Measurements from ENCODE around the gene ZNRF1.

Gene ZNRF1

GRCh38 chr16:75054556-75054947 is 55.7 kb downstream of the ZNRF1 start:
- no peaks in the 10 kb centered on the region for H3K9me3 ChIP-seq
- H3K27ac ChIP-seq = no peak overlapping the region
- TF ChIP-seq CTCF (IDR thresholded peaks at IDR 0.05) = no peak
- H3K36me3 ChIP-seq = no peaks in the 10 kb centered on the region
- no peak overlapping the region for H3K4me3 ChIP-seq (ENCODE audit: low read depth in 1 of 2, low read length in 1 of 2)
- H3K4me1 ChIP-seq (ENCODE audit: control insufficient read depth in 1 of 2, insufficient read depth in 1 of 2, low read depth in 1 of 2, low read length in 1 of 2) = no peaks in the 10 kb centered on the region
- H3K27me3 ChIP-seq = no peaks in the 10 kb centered on the region

- Histone ChIP-seq H3K4me1 (ENCODE audit: control insufficient read depth in 1 of 2, insufficient read depth in 1 of 2, low read depth in 1 of 2, low read length in 1 of 2) (peaks cover 35% of the 10 kb centered on the region in 2 experiments), H3K27ac (no peak overlapping the region), H3K36me3 (no peaks in the 10 kb centered on the region), H3K4me3 (ENCODE audit: low read depth in 1 of 2, low read length in 1 of 2) (no peak overlapping the region), H3K9me3 (no peaks in the 10 kb centered on the region), H3K27me3 (no peaks in the 10 kb centered on the region)
- TF ChIP-seq CTCF (IDR thresholded peaks at IDR 0.05) = no peak
Measured at GRCh38 chr16:75058806-75059205, 60.0 kb downstream of the ZNRF1 start.

- H3K36me3 ChIP-seq = no peaks in the 10 kb centered on the region
- no peaks in the 10 kb centered on the region for H3K27me3 ChIP-seq
- H3K4me1 ChIP-seq (ENCODE audit: control insufficient read depth in 1 of 2, insufficient read depth in 1 of 2, low read depth in 1 of 2, low read length in 1 of 2) = peaks cover 41% of the 10 kb centered on the region in 2 experiments
- no peak overlapping the region for H3K27ac ChIP-seq
- H3K4me3 ChIP-seq (ENCODE audit: low read depth in 1 of 2, low read length in 1 of 2) = no peak overlapping the region
- no peak for TF ChIP-seq CTCF (IDR thresholded peaks at IDR 0.05)
- H3K9me3 ChIP-seq = no peaks in the 10 kb centered on the region
Measured at GRCh38 chr16:75059411-75059810, 60.6 kb downstream of the ZNRF1 start.

GRCh38 chr16:75060723-75061122 is 61.9 kb downstream of the ZNRF1 start:
- Histone ChIP-seq H3K4me3 (ENCODE audit: low read depth in 1 of 2, low read length in 1 of 2) (peak overlapping the region in 1 of 2 experiments; percentile 8), H3K4me1 (ENCODE audit: control insufficient read depth in 1 of 2, insufficient read depth in 1 of 2, low read depth in 1 of 2, low read length in 1 of 2) (peaks cover 54% of the 10 kb centered on the region in 2 experiments), H3K36me3 (no peaks in the 10 kb centered on the region), H3K27me3 (no peaks in the 10 kb centered on the region), H3K9me3 (no peaks in the 10 kb centered on the region), H3K27ac (peak overlapping the region; percentile 74)
- no peak for TF ChIP-seq CTCF (IDR thresholded peaks at IDR 0.05)

- H3K27ac ChIP-seq = peak overlapping the region; percentile 74
- H3K4me3 ChIP-seq (ENCODE audit: low read depth in 1 of 2, low read length in 1 of 2) = peak overlapping the region in 1 of 2 experiments; percentile 8
- H3K36me3 ChIP-seq = no peaks in the 10 kb centered on the region
- no peaks in the 10 kb centered on the region for H3K27me3 ChIP-seq
- TF ChIP-seq CTCF (IDR thresholded peaks at IDR 0.05) = no peak
- H3K4me1 ChIP-seq (ENCODE audit: control insufficient read depth in 1 of 2, insufficient read depth in 1 of 2, low read depth in 1 of 2, low read length in 1 of 2) = peaks cover 57 to 58% of the 10 kb centered on the region in 2 experiments
- H3K9me3 ChIP-seq = no peaks in the 10 kb centered on the region
Measured at GRCh38 chr16:75061669-75062068, 62.8 kb downstream of the ZNRF1 start.
